ENCODE data around the gene SLC6A17. TPM values are rescaled to one million over a fixed set of nuclear protein-coding genes. Genes with fewer than 3 reads are reported as not detected.
A peak's percentile ranks its signal among the peaks of the same experiment; 100 is the strongest.

SLC6A17 gene
- total and polyA plus RNA-seq, 9 of the 15 experiments (the other 6 are each of a cell fraction or from before 2014, with no cell fraction given): not detected

DNA sequence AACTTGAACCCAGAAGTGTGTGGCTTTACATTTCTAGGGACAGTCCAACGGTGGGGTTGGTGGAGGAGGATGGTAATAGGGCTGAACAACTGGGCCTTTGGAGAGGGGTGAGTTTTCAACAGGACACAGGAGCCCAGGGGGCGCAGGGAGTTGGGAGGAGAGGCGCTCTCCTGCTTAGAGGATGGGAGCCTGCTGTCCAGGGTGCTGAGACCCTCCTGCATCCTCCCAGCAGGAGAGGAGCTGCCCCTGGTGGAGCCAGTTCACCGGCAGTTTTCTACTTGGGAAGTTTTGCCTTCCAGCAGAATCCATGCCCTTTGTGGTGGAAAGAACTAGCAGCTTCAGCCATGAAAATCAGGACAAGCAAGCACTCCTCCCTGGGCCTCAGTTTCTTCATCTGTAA is 68.4 kb downstream of the SLC6A17 start (continued):
- TF ChIP-seq, protein P1, sequence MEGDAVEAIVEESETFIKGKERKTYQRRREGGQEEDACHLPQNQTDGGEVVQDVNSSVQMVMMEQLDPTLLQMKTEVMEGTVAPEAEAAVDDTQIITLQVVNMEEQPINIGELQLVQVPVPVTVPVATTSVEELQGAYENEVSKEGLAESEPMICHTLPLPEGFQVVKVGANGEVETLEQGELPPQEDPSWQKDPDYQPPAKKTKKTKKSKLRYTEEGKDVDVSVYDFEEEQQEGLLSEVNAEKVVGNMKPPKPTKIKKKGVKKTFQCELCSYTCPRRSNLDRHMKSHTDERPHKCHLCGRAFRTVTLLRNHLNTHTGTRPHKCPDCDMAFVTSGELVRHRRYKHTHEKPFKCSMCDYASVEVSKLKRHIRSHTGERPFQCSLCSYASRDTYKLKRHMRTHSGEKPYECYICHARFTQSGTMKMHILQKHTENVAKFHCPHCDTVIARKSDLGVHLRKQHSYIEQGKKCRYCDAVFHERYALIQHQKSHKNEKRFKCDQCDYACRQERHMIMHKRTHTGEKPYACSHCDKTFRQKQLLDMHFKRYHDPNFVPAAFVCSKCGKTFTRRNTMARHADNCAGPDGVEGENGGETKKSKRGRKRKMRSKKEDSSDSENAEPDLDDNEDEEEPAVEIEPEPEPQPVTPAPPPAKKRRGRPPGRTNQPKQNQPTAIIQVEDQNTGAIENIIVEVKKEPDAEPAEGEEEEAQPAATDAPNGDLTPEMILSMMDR (IDR thresholded peaks at IDR 0.05 in 2 of 3, conservative IDR thresholded peaks at IDR 0.05 in 1 of 3; ENCODE audit: insufficient read depth in 2 of 3, low read depth in 1 of 3, low read length in 3 of 3): 0 out of 6 replicates have a peak, but pooled peaks of 1 of the 3 experiments have one; percentile 5
- TF ChIP-seq, protein P2, sequence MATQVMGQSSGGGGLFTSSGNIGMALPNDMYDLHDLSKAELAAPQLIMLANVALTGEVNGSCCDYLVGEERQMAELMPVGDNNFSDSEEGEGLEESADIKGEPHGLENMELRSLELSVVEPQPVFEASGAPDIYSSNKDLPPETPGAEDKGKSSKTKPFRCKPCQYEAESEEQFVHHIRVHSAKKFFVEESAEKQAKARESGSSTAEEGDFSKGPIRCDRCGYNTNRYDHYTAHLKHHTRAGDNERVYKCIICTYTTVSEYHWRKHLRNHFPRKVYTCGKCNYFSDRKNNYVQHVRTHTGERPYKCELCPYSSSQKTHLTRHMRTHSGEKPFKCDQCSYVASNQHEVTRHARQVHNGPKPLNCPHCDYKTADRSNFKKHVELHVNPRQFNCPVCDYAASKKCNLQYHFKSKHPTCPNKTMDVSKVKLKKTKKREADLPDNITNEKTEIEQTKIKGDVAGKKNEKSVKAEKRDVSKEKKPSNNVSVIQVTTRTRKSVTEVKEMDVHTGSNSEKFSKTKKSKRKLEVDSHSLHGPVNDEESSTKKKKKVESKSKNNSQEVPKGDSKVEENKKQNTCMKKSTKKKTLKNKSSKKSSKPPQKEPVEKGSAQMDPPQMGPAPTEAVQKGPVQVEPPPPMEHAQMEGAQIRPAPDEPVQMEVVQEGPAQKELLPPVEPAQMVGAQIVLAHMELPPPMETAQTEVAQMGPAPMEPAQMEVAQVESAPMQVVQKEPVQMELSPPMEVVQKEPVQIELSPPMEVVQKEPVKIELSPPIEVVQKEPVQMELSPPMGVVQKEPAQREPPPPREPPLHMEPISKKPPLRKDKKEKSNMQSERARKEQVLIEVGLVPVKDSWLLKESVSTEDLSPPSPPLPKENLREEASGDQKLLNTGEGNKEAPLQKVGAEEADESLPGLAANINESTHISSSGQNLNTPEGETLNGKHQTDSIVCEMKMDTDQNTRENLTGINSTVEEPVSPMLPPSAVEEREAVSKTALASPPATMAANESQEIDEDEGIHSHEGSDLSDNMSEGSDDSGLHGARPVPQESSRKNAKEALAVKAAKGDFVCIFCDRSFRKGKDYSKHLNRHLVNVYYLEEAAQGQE (IDR thresholded peaks at IDR 0.05; ENCODE audit: borderline replicate concordance): peak; percentile 98
- TF ChIP-seq, protein P2 (CRISPR knock-in tag; IDR thresholded peaks at IDR 0.05; ENCODE audit: low read depth): peak; percentile 88
- TF ChIP-seq ZBTB7A (IDR thresholded peaks at IDR 0.05; ENCODE audit: borderline replicate concordance, control insufficient read depth, low read depth, low read length) (peak; percentile 65; the same call in 1 of the 2 replicates), MIER1 (IDR thresholded peaks at IDR 0.05; ENCODE audit: low read depth) (peak; percentile 88), ZNF12 (CRISPR knock-in tag; IDR thresholded peaks at IDR 0.05) (no peak), HMG20B (CRISPR knock-in tag; IDR thresholded peaks at IDR 0.05) (no peak), KLF10 (CRISPR knock-in tag; IDR thresholded peaks at IDR 0.05) (no peak), MEF2D (tag; conservative IDR thresholded peaks at IDR 0.05; ENCODE audit: low read depth) (no peak)
- TF ChIP-seq, protein P3, sequence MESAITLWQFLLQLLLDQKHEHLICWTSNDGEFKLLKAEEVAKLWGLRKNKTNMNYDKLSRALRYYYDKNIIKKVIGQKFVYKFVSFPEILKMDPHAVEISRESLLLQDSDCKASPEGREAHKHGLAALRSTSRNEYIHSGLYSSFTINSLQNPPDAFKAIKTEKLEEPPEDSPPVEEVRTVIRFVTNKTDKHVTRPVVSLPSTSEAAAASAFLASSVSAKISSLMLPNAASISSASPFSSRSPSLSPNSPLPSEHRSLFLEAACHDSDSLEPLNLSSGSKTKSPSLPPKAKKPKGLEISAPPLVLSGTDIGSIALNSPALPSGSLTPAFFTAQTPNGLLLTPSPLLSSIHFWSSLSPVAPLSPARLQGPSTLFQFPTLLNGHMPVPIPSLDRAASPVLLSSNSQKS (CRISPR knock-in tag; IDR thresholded peaks at IDR 0.05): no peak

All from K562 (cell line).